Neural cell (in vitro differentiated cells): ENCODE measurements around the gene PLA2G3.

Experiments used
- CTCF ChIP-seq: fragments of 450-650 bp; IDR thresholded peaks from 2 replicates; pipeline ENCODE4 v1.5.1; 2014; ENCODE audit warnings: antibody characterized with exemption, mild to moderate bottlenecking, moderate library complexity; ENCODE audit not compliant: poor library complexity, severe bottlenecking
- EP300 ChIP-seq: fragments of 450-650 bp; conservative IDR thresholded peaks from 2 replicates; pipeline ENCODE4 v1.6.1; 2014; ENCODE audit warnings: antibody characterized with exemption, mild to moderate bottlenecking, moderate library complexity; ENCODE audit not compliant: poor library complexity, severe bottlenecking
- EZH2 ChIP-seq: fragments of 200-600, 300-800 bp; shearing (Covaris generic), sonication (generic); IDR thresholded peaks from 2 replicates; pipeline ENCODE4 v1.6.1; 2014; ENCODE audit warnings: antibody characterized with exemption, low read length, borderline replicate concordance, mild to moderate bottlenecking; ENCODE audit not compliant: insufficient read depth, poor library complexity, severe bottlenecking
- MXI1 ChIP-seq: fragments of 450-650 bp; conservative IDR thresholded peaks from 2 replicates; pipeline ENCODE4 v1.6.1; 2014; ENCODE audit warnings: antibody characterized with exemption, mild to moderate bottlenecking; ENCODE audit not compliant: poor library complexity, severe bottlenecking
- POLR2AphosphoS5 ChIP-seq: IDR thresholded peaks from 2 replicates; pipeline ENCODE4 v1.6.1; 2012
- SMC3 ChIP-seq: fragments of 450-650 bp; conservative IDR thresholded peaks from 2 replicates; pipeline ENCODE4 v1.6.1; 2014; ENCODE audit warnings: antibody characterized with exemption, mild to moderate bottlenecking, moderate library complexity; ENCODE audit not compliant: poor library complexity
- TAF1 ChIP-seq: IDR thresholded peaks from 2 replicates; pipeline ENCODE4 v1.6.1; 2012; ENCODE audit warnings: low read depth
- TF ChIP-seq, protein P1 (sequence below): IDR thresholded peaks from 2 replicates; pipeline ENCODE4 v1.6.1; 2012; ENCODE audit warnings: borderline replicate concordance

- no peak for TF ChIP-seq CTCF
- no peak for TF ChIP-seq TAF1
- no peak for TF ChIP-seq POLR2AphosphoS5
- TF ChIP-seq, protein P1, sequence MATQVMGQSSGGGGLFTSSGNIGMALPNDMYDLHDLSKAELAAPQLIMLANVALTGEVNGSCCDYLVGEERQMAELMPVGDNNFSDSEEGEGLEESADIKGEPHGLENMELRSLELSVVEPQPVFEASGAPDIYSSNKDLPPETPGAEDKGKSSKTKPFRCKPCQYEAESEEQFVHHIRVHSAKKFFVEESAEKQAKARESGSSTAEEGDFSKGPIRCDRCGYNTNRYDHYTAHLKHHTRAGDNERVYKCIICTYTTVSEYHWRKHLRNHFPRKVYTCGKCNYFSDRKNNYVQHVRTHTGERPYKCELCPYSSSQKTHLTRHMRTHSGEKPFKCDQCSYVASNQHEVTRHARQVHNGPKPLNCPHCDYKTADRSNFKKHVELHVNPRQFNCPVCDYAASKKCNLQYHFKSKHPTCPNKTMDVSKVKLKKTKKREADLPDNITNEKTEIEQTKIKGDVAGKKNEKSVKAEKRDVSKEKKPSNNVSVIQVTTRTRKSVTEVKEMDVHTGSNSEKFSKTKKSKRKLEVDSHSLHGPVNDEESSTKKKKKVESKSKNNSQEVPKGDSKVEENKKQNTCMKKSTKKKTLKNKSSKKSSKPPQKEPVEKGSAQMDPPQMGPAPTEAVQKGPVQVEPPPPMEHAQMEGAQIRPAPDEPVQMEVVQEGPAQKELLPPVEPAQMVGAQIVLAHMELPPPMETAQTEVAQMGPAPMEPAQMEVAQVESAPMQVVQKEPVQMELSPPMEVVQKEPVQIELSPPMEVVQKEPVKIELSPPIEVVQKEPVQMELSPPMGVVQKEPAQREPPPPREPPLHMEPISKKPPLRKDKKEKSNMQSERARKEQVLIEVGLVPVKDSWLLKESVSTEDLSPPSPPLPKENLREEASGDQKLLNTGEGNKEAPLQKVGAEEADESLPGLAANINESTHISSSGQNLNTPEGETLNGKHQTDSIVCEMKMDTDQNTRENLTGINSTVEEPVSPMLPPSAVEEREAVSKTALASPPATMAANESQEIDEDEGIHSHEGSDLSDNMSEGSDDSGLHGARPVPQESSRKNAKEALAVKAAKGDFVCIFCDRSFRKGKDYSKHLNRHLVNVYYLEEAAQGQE: no peak
- no peak for TF ChIP-seq EZH2
- no peak for TF ChIP-seq MXI1
- TF ChIP-seq EP300: no peak
- TF ChIP-seq SMC3: no peak
Observed at GRCh38 chr22:31135706-31136105, 4.6 kb downstream of the PLA2G3 start.
